Endothelial cell of umbilical vein (primary cell): ENCODE data around the gene DIAPH2.

Experiments used
- EZH2 ChIP-seq: IDR thresholded peaks from 2 replicates; pipeline ENCODE4 v1.6.1; 2012; ENCODE audit warnings: borderline replicate concordance, low read depth, mild to moderate bottlenecking, moderate library complexity, low read length, inconsistent platforms; ENCODE audit not compliant: severe bottlenecking
- GATA2 ChIP-seq: IDR thresholded peaks from 2 replicates; pipeline ENCODE4 v1.7.0; 2011; ENCODE audit warnings: low read depth, mild to moderate bottlenecking, moderate library complexity, mixed read lengths, low read length; ENCODE audit not compliant: insufficient read length, insufficient read depth
- JUN ChIP-seq: IDR thresholded peaks from 2 replicates; pipeline ENCODE4 v1.6.1; 2011; ENCODE audit warnings: borderline replicate concordance, low read depth; ENCODE audit not compliant: insufficient read length, insufficient read depth
- MYC ChIP-seq: IDR thresholded peaks from one replicate; pipeline ENCODE4 v1.6.1; 2011; ENCODE audit warnings: mild to moderate bottlenecking, low read depth, low read length
- POLR2A ChIP-seq: IDR thresholded peaks from 2 replicates; pipeline ENCODE4 v1.6.1; 2012; ENCODE audit warnings: low read depth, mild to moderate bottlenecking, control low read depth, low read length
- POLR2AphosphoS5 ChIP-seq: IDR thresholded peaks from 2 replicates; pipeline ENCODE4 v1.6.1; 2012; ENCODE audit warnings: low read depth, mild to moderate bottlenecking, control low read depth, low read length, moderate library complexity; ENCODE audit not compliant: insufficient read depth
- TF ChIP-seq, protein P1 (sequence below), 2 donors: IDR thresholded peaks; 1 replicate in 1 of 2; 2 replicates in 1 of 2; pipeline ENCODE4 v1.5.1; 2011; ENCODE audit warnings: low read length in 2 of 2, mild to moderate bottlenecking in 2 of 2, moderate library complexity in 2 of 2, control low read depth in 1 of 2, inconsistent platforms in 1 of 2, low read depth in 1 of 2; ENCODE audit not compliant: insufficient read depth in 1 of 2; ENCODE audit errors: extremely low read depth in 1 of 2
- TF ChIP-seq, protein P2 (sequence below): IDR thresholded peaks from 2 replicates; pipeline ENCODE4 v1.6.1; 2011; ENCODE audit not compliant: insufficient read depth, insufficient read length

DNA sequence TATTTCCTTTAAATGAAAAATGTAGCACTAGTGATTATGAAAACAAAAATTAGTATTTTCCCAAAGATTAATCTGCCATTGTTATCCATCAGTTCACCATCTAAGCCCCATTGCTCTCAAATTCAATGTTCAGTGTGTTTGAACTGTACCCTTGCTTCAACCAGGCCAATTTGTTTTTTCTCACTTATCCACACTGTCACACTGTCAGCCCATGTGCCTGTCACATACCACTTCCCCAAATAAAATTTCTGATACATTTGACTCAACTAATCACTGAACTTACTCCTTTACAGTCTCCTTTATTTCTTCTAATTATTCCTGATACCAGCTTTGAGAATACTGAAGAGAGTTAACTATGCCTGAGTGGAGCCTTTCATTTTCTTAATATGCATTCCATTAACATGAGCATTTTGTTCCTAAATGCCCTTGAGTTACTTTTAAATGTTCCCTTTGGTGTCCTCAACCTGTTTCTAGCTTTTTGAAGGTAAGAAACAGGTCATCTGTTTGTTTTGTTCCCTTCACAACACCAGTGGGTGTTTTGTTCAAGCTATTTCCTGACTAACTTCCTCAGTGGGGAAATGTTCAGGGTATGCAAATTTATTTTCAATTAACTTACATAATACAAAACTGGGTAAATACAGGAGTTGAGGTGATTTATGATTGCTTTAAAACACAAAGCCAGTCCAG, 316.2 kb downstream of the DIAPH2 start:
- TF ChIP-seq EZH2 (no peak), POLR2AphosphoS5 (no peak), POLR2A (no peak), GATA2 (no peak), MYC (no peak), JUN (no peak)
- TF ChIP-seq, protein P1, sequence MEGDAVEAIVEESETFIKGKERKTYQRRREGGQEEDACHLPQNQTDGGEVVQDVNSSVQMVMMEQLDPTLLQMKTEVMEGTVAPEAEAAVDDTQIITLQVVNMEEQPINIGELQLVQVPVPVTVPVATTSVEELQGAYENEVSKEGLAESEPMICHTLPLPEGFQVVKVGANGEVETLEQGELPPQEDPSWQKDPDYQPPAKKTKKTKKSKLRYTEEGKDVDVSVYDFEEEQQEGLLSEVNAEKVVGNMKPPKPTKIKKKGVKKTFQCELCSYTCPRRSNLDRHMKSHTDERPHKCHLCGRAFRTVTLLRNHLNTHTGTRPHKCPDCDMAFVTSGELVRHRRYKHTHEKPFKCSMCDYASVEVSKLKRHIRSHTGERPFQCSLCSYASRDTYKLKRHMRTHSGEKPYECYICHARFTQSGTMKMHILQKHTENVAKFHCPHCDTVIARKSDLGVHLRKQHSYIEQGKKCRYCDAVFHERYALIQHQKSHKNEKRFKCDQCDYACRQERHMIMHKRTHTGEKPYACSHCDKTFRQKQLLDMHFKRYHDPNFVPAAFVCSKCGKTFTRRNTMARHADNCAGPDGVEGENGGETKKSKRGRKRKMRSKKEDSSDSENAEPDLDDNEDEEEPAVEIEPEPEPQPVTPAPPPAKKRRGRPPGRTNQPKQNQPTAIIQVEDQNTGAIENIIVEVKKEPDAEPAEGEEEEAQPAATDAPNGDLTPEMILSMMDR (IDR thresholded peaks at IDR 0.05; ENCODE audit: extremely low read depth in 1 of 2, insufficient read depth in 1 of 2, low read depth in 1 of 2, low read length in 2 of 2): no peak
- TF ChIP-seq, protein P2, sequence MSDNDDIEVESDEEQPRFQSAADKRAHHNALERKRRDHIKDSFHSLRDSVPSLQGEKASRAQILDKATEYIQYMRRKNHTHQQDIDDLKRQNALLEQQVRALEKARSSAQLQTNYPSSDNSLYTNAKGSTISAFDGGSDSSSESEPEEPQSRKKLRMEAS: no peak
